ENCODE data around the gene ENC1.

- TF ChIP-seq POLR2A (IDR thresholded peaks at IDR 0.05) (no peak), CTCF (IDR thresholded peaks at IDR 0.05) (no peak), EP300 (IDR thresholded peaks at IDR 0.05) (no peak)
Measured at GRCh38 chr5:74603376-74603775, 37.2 kb downstream of the ENC1 start.

All from suprapubic skin (tissue), 3 donors.